H1 (cell line): ENCODE results near the gene SLC8A3. TPM values are rescaled to one million over a fixed set of nuclear protein-coding genes. Genes with fewer than 3 reads are reported as not detected.

Source experiments
- CTBP2 ChIP-seq: IDR thresholded peaks from 2 replicates; pipeline ENCODE4 v1.7.0; 2011; ENCODE audit warnings: borderline replicate concordance, mild to moderate bottlenecking, moderate library complexity, mixed read lengths, low read length; ENCODE audit not compliant: insufficient read depth, insufficient read length
- NANOG ChIP-seq: IDR thresholded peaks from 2 replicates; pipeline ENCODE4 v1.6.1; 2011; ENCODE audit warnings: low read length, low read depth, mild to moderate bottlenecking, inconsistent platforms; ENCODE audit not compliant: insufficient read depth, poor library complexity, severe bottlenecking
- SIRT6 ChIP-seq: IDR thresholded peaks from one replicate; pipeline ENCODE4 v1.7.1; 2012; ENCODE audit warnings: low read length, inconsistent platforms
- TBP ChIP-seq: IDR thresholded peaks from 2 replicates; pipeline ENCODE4 v1.6.1; 2011; ENCODE audit warnings: low read depth, low read length, improper control_type of control experiment
- polyA plus RNA-seq, 7 experiments: library from polyadenylated mRNA; depleted of rRNA in 3 of 7; stranded (reverse) in 5 of 7; unstranded in 2 of 7; fragments of >200 nt in 5 of 7; fragments of 200-250 nt in 2 of 7; gene quantifications; 1 replicate in 5 of 7; 2 replicates in 1 of 7; 4 replicates in 1 of 7; pipeline versions ENCODE4 v1.2.1 to v1.2.3, GENCODE V29; 2011 to 2013; ENCODE audit warnings: missing spikeins in 2 of 7, mixed read lengths in 2 of 7
- total RNA-seq: library from RNA; stranded (reverse); fragmentation: NEBNext Ultra II Directional; extraction: Animal tissue kit (Norgen Biotek cat#: 25700); gene quantifications from 2 replicates; pipeline ENCODE4 v1.2.1, GENCODE V29; 2021

Gene SLC8A3
- total and polyA plus RNA-seq, 2 of the 8 experiments (the other 6 are each of a cell fraction or from before 2014, with no cell fraction given): 0.38 to 1.1 TPM

GRCh38 chr14:70078329-70078728 lies 110.4 kb downstream of the SLC8A3 start (continued):
- no peak for TF ChIP-seq CTBP2
- TF ChIP-seq TBP: no peak
- no peak for TF ChIP-seq NANOG
- no peak for TF ChIP-seq SIRT6
